ENCODE data around the gene SCYGR5.

DNA sequence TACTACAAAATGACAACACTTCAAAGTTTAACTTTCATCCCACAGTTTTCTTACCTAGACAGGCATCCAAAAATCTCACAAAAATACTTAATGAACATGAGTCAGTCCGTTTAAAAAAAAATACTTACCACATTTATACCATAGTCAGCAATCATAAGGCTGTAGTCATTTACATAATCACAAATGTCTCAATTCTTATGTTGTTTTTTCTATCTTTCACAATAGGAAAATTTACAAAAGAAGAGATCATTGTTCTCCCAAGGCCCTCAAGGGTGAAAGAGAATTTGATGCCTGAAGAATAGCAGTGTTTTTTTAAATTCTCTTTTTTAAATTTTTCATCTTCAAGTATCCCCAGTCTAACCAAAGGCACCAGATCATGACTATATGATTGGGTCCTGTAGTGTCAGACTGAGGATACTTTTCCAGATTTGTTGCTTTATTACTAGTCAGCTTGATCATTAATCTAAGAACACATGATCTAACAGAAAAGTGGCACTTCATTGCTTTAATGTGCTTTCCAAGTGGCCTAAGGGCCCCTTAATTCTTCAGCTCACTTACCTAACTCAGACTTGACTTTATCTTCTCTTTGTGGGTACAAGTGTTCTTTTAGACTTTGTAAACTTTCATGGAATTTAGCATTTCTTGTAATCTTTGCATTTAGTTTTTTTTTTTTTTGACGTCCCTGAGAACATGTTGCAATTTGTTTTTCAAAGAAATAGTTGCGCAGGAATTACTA is 4.7 kb downstream of the SCYGR5 start:
- TF ChIP-seq, protein P1, sequence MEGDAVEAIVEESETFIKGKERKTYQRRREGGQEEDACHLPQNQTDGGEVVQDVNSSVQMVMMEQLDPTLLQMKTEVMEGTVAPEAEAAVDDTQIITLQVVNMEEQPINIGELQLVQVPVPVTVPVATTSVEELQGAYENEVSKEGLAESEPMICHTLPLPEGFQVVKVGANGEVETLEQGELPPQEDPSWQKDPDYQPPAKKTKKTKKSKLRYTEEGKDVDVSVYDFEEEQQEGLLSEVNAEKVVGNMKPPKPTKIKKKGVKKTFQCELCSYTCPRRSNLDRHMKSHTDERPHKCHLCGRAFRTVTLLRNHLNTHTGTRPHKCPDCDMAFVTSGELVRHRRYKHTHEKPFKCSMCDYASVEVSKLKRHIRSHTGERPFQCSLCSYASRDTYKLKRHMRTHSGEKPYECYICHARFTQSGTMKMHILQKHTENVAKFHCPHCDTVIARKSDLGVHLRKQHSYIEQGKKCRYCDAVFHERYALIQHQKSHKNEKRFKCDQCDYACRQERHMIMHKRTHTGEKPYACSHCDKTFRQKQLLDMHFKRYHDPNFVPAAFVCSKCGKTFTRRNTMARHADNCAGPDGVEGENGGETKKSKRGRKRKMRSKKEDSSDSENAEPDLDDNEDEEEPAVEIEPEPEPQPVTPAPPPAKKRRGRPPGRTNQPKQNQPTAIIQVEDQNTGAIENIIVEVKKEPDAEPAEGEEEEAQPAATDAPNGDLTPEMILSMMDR (IDR thresholded peaks at IDR 0.05) = no peak
- no peak for TF ChIP-seq POLR2A (IDR thresholded peaks at IDR 0.05)

Measured in gastroesophageal sphincter (tissue), 3 donors.